K562 (cell line): Measurements from ENCODE around the gene ZNF460. TPM values are rescaled to one million over a fixed set of nuclear protein-coding genes. Genes with fewer than 3 reads are reported as not detected.

Source experiments
- ATF3 ChIP-seq, 2 experiments: fragments of 450-650 bp in 1 of 2; sonication (generic) in 1 of 2; formaldehyde crosslinking in 1 of 2; IDR thresholded peaks in 1 of 2; conservative IDR thresholded peaks in 1 of 2; 2 replicates each; pipeline versions ENCODE4 v1.6.1 to v1.8.1; 2016 to 2023; ENCODE audit warnings: mild to moderate bottlenecking in 2 of 2, moderate library complexity in 2 of 2, inconsistent platforms in 1 of 2, missing genetic modification reagents in 1 of 2
- ELF4 ChIP-seq: fragments of 450-650 bp; formaldehyde crosslinking; IDR thresholded peaks from 2 replicates; pipeline ENCODE4 v1.4.0; 2022; ENCODE audit warnings: missing genetic modification characterization
- EP400 ChIP-seq: fragments of 450-650 bp; IDR thresholded peaks from 2 replicates; pipeline ENCODE4 v1.6.1; 2017; ENCODE audit warnings: antibody characterized with exemption, mild to moderate bottlenecking, moderate library complexity
- GTF2A2 ChIP-seq: IDR thresholded peaks from 2 replicates; pipeline ENCODE4 v1.6.1; 2016; ENCODE audit warnings: mild to moderate bottlenecking, missing genetic modification characterization, missing compliant biosample characterization
- IFI16 ChIP-seq: fragments of 250-450 bp; sonication (Bioruptor Pico); IDR thresholded peaks from 2 replicates; pipeline ENCODE4 v2.1.2; 2022; ENCODE audit warnings: mild to moderate bottlenecking, inconsistent platforms
- MCM3 ChIP-seq: fragments of 450-650 bp; IDR thresholded peaks from 2 replicates; pipeline ENCODE4 v1.6.1; 2016
- MCM7 ChIP-seq, 2 experiments: fragments of 450-650 bp; IDR thresholded peaks; 2 replicates each; pipeline ENCODE4 v1.6.1; 2016 to 2018
- MTA2 ChIP-seq: fragments of 450-650 bp; IDR thresholded peaks from 2 replicates; pipeline ENCODE4 v1.6.1; 2016; ENCODE audit warnings: low read depth
- NCOA6 ChIP-seq: fragments of 450-650 bp; IDR thresholded peaks from 2 replicates; pipeline ENCODE4 v1.6.1; 2017; ENCODE audit warnings: mild to moderate bottlenecking
- NFIC ChIP-seq: fragments of 450-650 bp; IDR thresholded peaks from 2 replicates; pipeline ENCODE4 v1.6.1; 2017; ENCODE audit warnings: mild to moderate bottlenecking, inconsistent platforms
- NFIX ChIP-seq: fragments of 250-450 bp; sonication (Bioruptor Pico); IDR thresholded peaks from 2 replicates; pipeline ENCODE4 v1.4.0; 2020; ENCODE audit warnings: low read depth, mild to moderate bottlenecking, moderate library complexity
- RBBP5 ChIP-seq: fragments of 200-600 bp; sonication (generic); IDR thresholded peaks from 2 replicates; pipeline ENCODE4 v1.6.1; 2012; ENCODE audit warnings: borderline replicate concordance, mild to moderate bottlenecking, low read length, control low read depth, inconsistent platforms; ENCODE audit not compliant: insufficient read depth, poor library complexity, severe bottlenecking
- RBM25 ChIP-seq: fragments of 200-400 bp; formaldehyde crosslinking; IDR thresholded peaks from 2 replicates; pipeline ENCODE4 v1.6.1; 2018; ENCODE audit warnings: low read length, low read depth, moderate library complexity; ENCODE audit not compliant: severe bottlenecking
- XRCC4 ChIP-seq: IDR thresholded peaks from one replicate; pipeline ENCODE4 v1.6.1; 2011; ENCODE audit not compliant: insufficient read depth, insufficient read length; ENCODE audit errors: extremely low read depth
- ZKSCAN3 ChIP-seq: fragments of 250-450 bp; sonication (Bioruptor Pico); IDR thresholded peaks from 2 replicates; pipeline ENCODE4 v1.4.0; 2020
- ZNF224 ChIP-seq: sonication (generic); formaldehyde crosslinking; IDR thresholded peaks from 2 replicates; pipeline ENCODE4 v1.8.0; 2022; ENCODE audit warnings: mild to moderate bottlenecking, missing genetic modification reagents
- ZNF239 ChIP-seq: fragments of 250-450 bp; sonication (Bioruptor Pico); IDR thresholded peaks from 2 replicates; pipeline ENCODE4 v1.4.0; 2020; ENCODE audit warnings: mild to moderate bottlenecking
- ZNF280B ChIP-seq: fragments of 250-450 bp; sonication (Bioruptor Pico); IDR thresholded peaks from 2 replicates; pipeline ENCODE4 v1.5.1; 2021; ENCODE audit warnings: mild to moderate bottlenecking
- ZNF354B ChIP-seq: fragments of 250-450 bp; sonication (Bioruptor Pico); IDR thresholded peaks from 2 replicates; pipeline ENCODE4 v1.4.0; 2020
- ZNF384 ChIP-seq: IDR thresholded peaks from 2 replicates; pipeline ENCODE4 v1.6.1; 2012; ENCODE audit warnings: low read depth, low read length, improper control_type of control experiment
- ZNF445 ChIP-seq: fragments of 250-450 bp; sonication (Bioruptor Pico); IDR thresholded peaks from 2 replicates; pipeline ENCODE4 v1.4.0; 2020; ENCODE audit warnings: low read depth, mild to moderate bottlenecking, moderate library complexity
- ZNF699 ChIP-seq: fragments of 250-450 bp; sonication (Bioruptor Pico); IDR thresholded peaks from 2 replicates; pipeline ENCODE4 v1.8.0; 2021; ENCODE audit warnings: mild to moderate bottlenecking, moderate library complexity; ENCODE audit not compliant: insufficient replicate concordance
- polyA plus RNA-seq, 8 experiments: library from polyadenylated mRNA; depleted of rRNA in 4 of 8; stranded (reverse) in 5 of 8; unstranded in 3 of 8; fragments of >200 nt; fragmentation: Nextera tagmentation in 2 of 8; fragmentation: Illumina TruSeq in 1 of 8; extraction: Ambion mirVana in 2 of 8; extraction: Trizol in 1 of 8; gene quantifications; 2 replicates each; pipeline versions ENCODE4 v1.2.1 to v1.2.3, GENCODE V29; 2011 to 2014; ENCODE audit warnings: inconsistent platforms in 1 of 8, missing spikeins in 1 of 8
- total RNA-seq, 7 experiments: library from RNA; depleted of rRNA in 6 of 7; stranded (reverse); fragments of >200 nt in 6 of 7; fragmentation: Illumina TruSeq in 2 of 7; extraction: Trizol in 2 of 7; gene quantifications; 2 replicates each; pipeline versions ENCODE4 v1.2.1 to v1.2.3, GENCODE V29; 2011 to 2021; ENCODE audit warnings: low replicate concordance in 1 of 7
- TF ChIP-seq, protein P1 (sequence below): IDR thresholded peaks from 2 replicates; pipeline ENCODE4 v1.6.1; 2014; ENCODE audit warnings: antibody characterized with exemption
- TF ChIP-seq, protein P2 (sequence below): sonication (generic); IDR thresholded peaks from 2 replicates; pipeline ENCODE4 v1.6.1; 2016

ZNF460 gene
- total and polyA plus RNA-seq, 9 of the 15 experiments (the other 6 are each of a cell fraction or from before 2014, with no cell fraction given), result 0.45 to 36.2 (median 16.6) TPM

DNA sequence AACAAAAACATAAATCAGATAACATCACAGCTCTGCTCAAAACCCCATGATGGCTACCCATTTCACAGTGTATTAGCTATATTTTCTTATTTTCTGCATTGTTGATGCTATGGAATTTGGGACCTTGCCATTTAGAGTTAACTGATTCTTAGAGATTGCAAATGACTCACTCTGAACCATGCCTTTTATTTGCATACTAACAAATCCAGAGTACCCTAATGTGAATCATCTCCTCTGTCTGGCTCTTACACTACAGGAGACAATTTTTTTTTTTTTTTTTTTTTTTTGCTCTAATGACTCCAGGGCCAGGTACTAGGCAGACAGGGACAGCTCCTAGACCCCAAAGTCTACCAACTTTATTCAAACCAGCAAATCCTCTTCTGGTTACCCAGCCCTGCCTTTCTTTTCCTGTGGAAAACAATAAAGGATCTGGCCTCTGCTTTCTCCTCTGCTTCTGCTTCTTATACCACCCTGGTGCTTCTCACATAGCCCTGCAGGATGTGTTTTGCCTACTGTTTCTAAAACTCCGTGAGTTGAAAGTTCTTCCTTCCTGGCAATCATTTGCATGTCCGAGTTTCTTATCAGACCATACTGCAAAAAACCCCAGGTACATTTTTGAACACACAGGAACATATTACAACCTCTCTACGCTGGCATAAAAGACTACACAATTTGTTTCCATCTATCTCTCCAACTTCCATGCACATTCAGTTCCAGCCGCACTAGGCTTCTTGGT, 10.6 kb upstream of the ZNF460 start (continued):
- TF ChIP-seq, protein P1, sequence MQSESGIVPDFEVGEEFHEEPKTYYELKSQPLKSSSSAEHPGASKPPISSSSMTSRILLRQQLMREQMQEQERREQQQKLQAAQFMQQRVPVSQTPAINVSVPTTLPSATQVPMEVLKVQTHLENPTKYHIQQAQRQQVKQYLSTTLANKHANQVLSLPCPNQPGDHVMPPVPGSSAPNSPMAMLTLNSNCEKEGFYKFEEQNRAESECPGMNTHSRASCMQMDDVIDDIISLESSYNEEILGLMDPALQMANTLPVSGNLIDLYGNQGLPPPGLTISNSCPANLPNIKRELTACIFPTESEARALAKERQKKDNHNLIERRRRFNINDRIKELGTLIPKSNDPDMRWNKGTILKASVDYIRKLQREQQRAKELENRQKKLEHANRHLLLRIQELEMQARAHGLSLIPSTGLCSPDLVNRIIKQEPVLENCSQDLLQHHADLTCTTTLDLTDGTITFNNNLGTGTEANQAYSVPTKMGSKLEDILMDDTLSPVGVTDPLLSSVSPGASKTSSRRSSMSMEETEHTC, result no peak
- TF ChIP-seq ELF4 (CRISPR knock-in tag) (no peak), ZNF699 (CRISPR knock-in tag) (no peak), NCOA6 (no peak), ZNF445 (CRISPR knock-in tag) (no peak), GTF2A2 (tag) (no peak), MTA2 (no peak), XRCC4 (no peak), ZKSCAN3 (CRISPR knock-in tag) (no peak), NFIC (0 out of 2 replicates have a peak, but pooled peaks have one; percentile 28), MCM7 (IDR thresholded peaks at IDR 0.05) (no peak), ATF3 (IDR thresholded peaks at IDR 0.05) (peak; percentile 29), ATF3 (CRISPR knock-in tag; conservative IDR thresholded peaks at IDR 0.05) (no peak), ZNF224 (CRISPR knock-in tag) (no peak), ZNF384 (0 out of 2 replicates have a peak, but pooled peaks have one; percentile 37), ZNF280B (no peak), RBBP5 (no peak), ZNF239 (CRISPR knock-in tag) (no peak), ZNF354B (no peak), EP400 (no peak), RBM25 (no peak), NFIX (CRISPR knock-in tag) (no peak), IFI16 (CRISPR knock-in tag) (no peak), MCM3 (no peak)
- TF ChIP-seq, protein P2, sequence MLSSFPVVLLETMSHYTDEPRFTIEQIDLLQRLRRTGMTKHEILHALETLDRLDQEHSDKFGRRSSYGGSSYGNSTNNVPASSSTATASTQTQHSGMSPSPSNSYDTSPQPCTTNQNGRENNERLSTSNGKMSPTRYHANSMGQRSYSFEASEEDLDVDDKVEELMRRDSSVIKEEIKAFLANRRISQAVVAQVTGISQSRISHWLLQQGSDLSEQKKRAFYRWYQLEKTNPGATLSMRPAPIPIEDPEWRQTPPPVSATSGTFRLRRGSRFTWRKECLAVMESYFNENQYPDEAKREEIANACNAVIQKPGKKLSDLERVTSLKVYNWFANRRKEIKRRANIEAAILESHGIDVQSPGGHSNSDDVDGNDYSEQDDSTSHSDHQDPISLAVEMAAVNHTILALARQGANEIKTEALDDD, result no peak
